Trophoblast cell (in vitro differentiated cells and primary cell): Measurements from ENCODE around the gene XYLT1.

Experiments
- DNase-seq, 2 donors: peaks; one replicate each; pipeline ENCODE4 v3.0.0-alpha.2; 2016
- H2AFZ ChIP-seq: 2 replicates; pipeline ENCODE4 v1.6.1; 2013; ENCODE audit warnings: low read length, moderate library complexity, mild to moderate bottlenecking; ENCODE audit not compliant: insufficient read depth, poor library complexity
- H2AK5ac ChIP-seq: 2 replicates; pipeline ENCODE4 v1.6.1; 2013; ENCODE audit warnings: mild to moderate bottlenecking, low read length
- H2BK120ac ChIP-seq: 2 replicates; pipeline ENCODE4 v1.6.1; 2013; ENCODE audit warnings: low read length, mild to moderate bottlenecking, moderate library complexity; ENCODE audit not compliant: insufficient read depth, poor library complexity
- H2BK12ac ChIP-seq: 2 replicates; pipeline ENCODE4 v1.6.1; 2013; ENCODE audit warnings: mild to moderate bottlenecking, low read length, moderate library complexity
- H2BK5ac ChIP-seq: 2 replicates; pipeline ENCODE4 v1.6.1; 2013; ENCODE audit warnings: low read length, low read depth, moderate library complexity, mild to moderate bottlenecking; ENCODE audit not compliant: poor library complexity
- H3K14ac ChIP-seq: 2 replicates; pipeline ENCODE4 v1.6.1; 2013; ENCODE audit warnings: mild to moderate bottlenecking, low read length
- H3K18ac ChIP-seq: 2 replicates; pipeline ENCODE4 v1.6.1; 2013; ENCODE audit warnings: mild to moderate bottlenecking, low read length
- H3K23ac ChIP-seq: 2 replicates; pipeline ENCODE4 v1.6.1; 2013; ENCODE audit warnings: low read length
- H3K27ac ChIP-seq: 2 replicates; pipeline ENCODE4 v1.5.1; 2013; ENCODE audit warnings: low read depth, mild to moderate bottlenecking, inconsistent platforms, low read length, moderate library complexity
- H3K27me3 ChIP-seq: 2 replicates; pipeline ENCODE4 v1.6.1; 2013; ENCODE audit warnings: inconsistent platforms, mild to moderate bottlenecking, low read length, moderate library complexity; ENCODE audit not compliant: insufficient read depth
- H3K36me3 ChIP-seq, 2 experiments: 1 replicate in 1 of 2; 2 replicates in 1 of 2; pipeline ENCODE4 v1.6.1; 2013; ENCODE audit warnings: low read length in 2 of 2, mild to moderate bottlenecking in 2 of 2, moderate library complexity in 1 of 2; ENCODE audit not compliant: insufficient read depth in 2 of 2, control insufficient read depth in 1 of 2
- H3K4ac ChIP-seq: 2 replicates; pipeline ENCODE4 v1.6.1; 2013; ENCODE audit warnings: low read depth, mild to moderate bottlenecking, low read length, moderate library complexity
- H3K4me1 ChIP-seq, 2 experiments: 1 replicate in 1 of 2; 2 replicates in 1 of 2; pipeline ENCODE4 v1.6.1; 2013; ENCODE audit warnings: low read length in 2 of 2, mild to moderate bottlenecking in 2 of 2, moderate library complexity in 1 of 2; ENCODE audit not compliant: insufficient read depth in 2 of 2, control insufficient read depth in 1 of 2
- H3K4me2 ChIP-seq: 2 replicates; pipeline ENCODE4 v1.6.1; 2013; ENCODE audit warnings: inconsistent platforms, mild to moderate bottlenecking, low read length, moderate library complexity
- H3K4me3 ChIP-seq: 2 replicates; pipeline ENCODE4 v1.5.1; 2013; ENCODE audit warnings: mild to moderate bottlenecking, low read depth, low read length, inconsistent platforms
- H3K79me1 ChIP-seq: one replicate; pipeline ENCODE4 v1.6.1; 2013; ENCODE audit warnings: low read length
- H3K79me2 ChIP-seq: 2 replicates; pipeline ENCODE4 v1.6.1; 2013; ENCODE audit warnings: low read length, mild to moderate bottlenecking; ENCODE audit not compliant: control insufficient read depth, insufficient read depth, poor library complexity
- H3K9ac ChIP-seq: 2 replicates; pipeline ENCODE4 v1.6.1; 2013; ENCODE audit warnings: mild to moderate bottlenecking, low read length
- H3K9me3 ChIP-seq: 2 replicates; pipeline ENCODE4 v1.6.1; 2013; ENCODE audit warnings: low read depth, mild to moderate bottlenecking, control low read depth, inconsistent platforms, low read length; ENCODE audit not compliant: insufficient read depth
- H4K12ac ChIP-seq: 2 replicates; pipeline ENCODE4 v1.6.1; 2013; ENCODE audit warnings: low read depth, mild to moderate bottlenecking, low read length, moderate library complexity
- H4K8ac ChIP-seq: 2 replicates; pipeline ENCODE4 v1.6.1; 2013; ENCODE audit warnings: low read depth, mild to moderate bottlenecking, low read length, moderate library complexity
- H4K91ac ChIP-seq: one replicate; pipeline ENCODE4 v1.6.1; 2013; ENCODE audit warnings: low read depth, mild to moderate bottlenecking, low read length, moderate library complexity
- WGBS: extraction: QIAGEN DNeasy Blood & Tissue Kit; methylation state at CpG from one replicate; pipeline ENCODE4 v1.1.7; 2013; ENCODE audit warnings: missing lambda C conversion rate; ENCODE audit not compliant: insufficient read length, insufficient coverage; ENCODE audit errors: extremely low coverage; 5-methylcytosine and 5-hydroxymethylcytosine counted together

XYLT1 gene

DNA sequence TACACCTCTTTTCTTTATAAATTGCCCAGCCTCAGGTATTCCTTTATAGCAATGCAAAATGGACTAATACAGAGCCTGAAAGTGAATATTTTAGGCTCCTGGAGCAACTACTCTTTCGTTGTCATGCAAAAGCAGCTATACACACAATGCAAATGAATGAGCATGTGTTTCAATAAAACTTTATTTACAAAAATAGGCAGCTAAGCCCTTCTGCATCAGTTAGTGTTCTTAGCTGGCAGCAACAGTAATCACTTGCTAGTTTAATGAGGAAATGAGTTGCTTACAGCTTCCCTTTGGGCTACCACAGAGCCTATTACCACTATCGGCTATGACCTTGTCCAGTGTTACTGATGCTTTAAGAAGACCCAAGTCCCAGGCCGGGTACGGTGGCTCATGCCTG is 402.9 kb downstream of the XYLT1 start:
- H2BK12ac ChIP-seq, result no peak overlapping the region
- no peak overlapping the region for H3K23ac ChIP-seq
- no peak overlapping the region for H3K14ac ChIP-seq
- no peak overlapping the region for H3K9ac ChIP-seq
- H3K4me2 ChIP-seq, result no peak overlapping the region
- no peaks in the 10 kb centered on the region for H3K79me1 ChIP-seq
- no peak for DNase-seq
- no peak overlapping the region for H4K91ac ChIP-seq
- H2BK120ac ChIP-seq, result no peak overlapping the region
- no peaks in the 10 kb centered on the region for H3K79me2 ChIP-seq
- no peak overlapping the region for H4K12ac ChIP-seq
- no peaks in the 10 kb centered on the region for H3K36me3 ChIP-seq
- WGBS, result no CpG with 5 or more reads among the region's 4 CpGs
- no peak overlapping the region for H3K18ac ChIP-seq
- H2AK5ac ChIP-seq, result no peak overlapping the region
- H2BK5ac ChIP-seq, result no peak overlapping the region
- no peaks in the 10 kb centered on the region for H3K27me3 ChIP-seq
- no peak overlapping the region for H2AFZ ChIP-seq
- no peaks in the 10 kb centered on the region for H3K9me3 ChIP-seq
- H4K8ac ChIP-seq, result no peak overlapping the region
- H3K4me3 ChIP-seq, result no peak overlapping the region
- H3K27ac ChIP-seq, result no peak overlapping the region
- H3K4ac ChIP-seq, result no peak overlapping the region
- no peaks in the 10 kb centered on the region for H3K4me1 ChIP-seq

DNA sequence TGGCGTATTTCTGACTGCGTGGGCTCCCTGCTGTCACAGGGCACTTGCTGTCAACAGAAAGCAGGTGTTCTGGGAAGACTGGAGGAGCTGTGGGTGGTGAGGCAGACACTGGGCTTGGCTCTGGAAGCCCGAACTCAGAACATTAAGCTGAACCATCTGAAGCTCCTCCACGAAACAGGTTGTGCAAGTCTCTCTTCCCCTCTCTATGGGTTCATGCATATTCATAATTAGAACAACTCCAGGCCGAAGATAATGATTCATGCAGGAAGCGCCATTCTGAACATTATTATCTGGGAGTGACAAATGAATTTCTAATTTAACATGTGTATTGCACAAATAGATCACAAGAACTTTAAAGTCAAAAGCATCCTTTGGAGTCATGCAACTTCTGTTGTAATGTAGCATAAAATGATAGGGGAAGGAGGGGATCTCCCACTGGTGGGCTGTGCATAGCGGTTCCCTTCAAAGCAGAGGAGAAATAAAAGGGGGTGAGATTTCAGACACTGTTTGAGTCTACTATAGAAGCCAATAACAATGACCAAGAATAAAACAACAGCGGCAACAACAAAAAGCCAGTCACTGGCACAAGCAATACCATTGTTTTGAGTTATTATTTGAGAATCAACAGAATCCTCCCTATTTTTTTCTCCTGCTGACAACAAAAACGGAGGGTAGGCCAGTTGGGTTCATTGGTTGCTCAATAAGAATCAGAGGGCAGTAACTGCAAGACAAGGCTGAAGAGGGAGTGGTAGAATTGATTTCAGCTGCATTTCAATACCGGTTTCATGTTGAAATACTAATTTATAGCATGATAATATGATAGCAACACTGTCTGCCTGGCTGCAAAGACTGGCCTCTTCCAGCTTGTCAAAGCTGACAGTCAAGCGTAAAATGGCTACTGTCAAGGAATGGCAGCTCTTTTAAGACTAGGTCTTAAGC is 407.3 kb downstream of the XYLT1 start:
- H2BK5ac ChIP-seq, result no peak overlapping the region
- no peak overlapping the region for H3K9ac ChIP-seq
- no peak overlapping the region for H4K8ac ChIP-seq
- no peaks in the 10 kb centered on the region for H3K27me3 ChIP-seq
- H3K36me3 ChIP-seq, result no peaks in the 10 kb centered on the region
- H3K27ac ChIP-seq, result no peak overlapping the region
- DNase-seq, result no peak
- H4K12ac ChIP-seq, result no peak overlapping the region
- no peak overlapping the region for H3K4me2 ChIP-seq
- H3K14ac ChIP-seq, result no peak overlapping the region
- no peaks in the 10 kb centered on the region for H3K4me1 ChIP-seq
- H3K79me2 ChIP-seq, result no peaks in the 10 kb centered on the region
- no CpG with 5 or more reads among the region's 11 CpGs for WGBS
- H3K4ac ChIP-seq, result no peak overlapping the region
- H2BK12ac ChIP-seq, result no peak overlapping the region
- no peaks in the 10 kb centered on the region for H3K79me1 ChIP-seq
- H2AFZ ChIP-seq, result no peak overlapping the region
- H3K18ac ChIP-seq, result no peak overlapping the region
- H2AK5ac ChIP-seq, result no peak overlapping the region
- H3K9me3 ChIP-seq, result no peaks in the 10 kb centered on the region
- no peak overlapping the region for H3K23ac ChIP-seq
- H3K4me3 ChIP-seq, result no peak overlapping the region
- no peak overlapping the region for H4K91ac ChIP-seq
- H2BK120ac ChIP-seq, result no peak overlapping the region

DNA sequence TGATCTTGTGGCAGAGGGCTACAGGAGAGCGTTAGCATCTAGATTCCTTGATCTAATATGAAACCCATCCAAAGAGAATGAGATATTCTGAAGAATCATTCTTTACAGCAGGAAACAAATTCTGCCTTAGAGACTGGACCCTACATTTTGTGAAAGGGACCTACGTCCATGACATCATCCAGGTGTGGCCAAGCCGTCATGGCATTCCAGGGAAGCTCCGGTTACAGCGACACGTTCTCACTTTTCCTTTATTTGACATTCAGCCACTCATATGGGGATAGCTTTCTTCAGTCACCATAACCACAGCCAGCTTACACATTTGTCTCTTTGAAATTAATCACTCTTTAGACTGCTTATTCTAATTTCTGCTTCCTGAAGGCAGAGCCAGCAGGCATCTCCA is 408.1 kb downstream of the XYLT1 start:
- no peak overlapping the region for H3K4me3 ChIP-seq
- H3K9ac ChIP-seq, result no peak overlapping the region
- no peak overlapping the region for H3K4ac ChIP-seq
- no peak overlapping the region for H3K23ac ChIP-seq
- no peak overlapping the region for H2BK12ac ChIP-seq
- no peak overlapping the region for H2BK5ac ChIP-seq
- no peak overlapping the region for H4K8ac ChIP-seq
- H3K9me3 ChIP-seq, result no peaks in the 10 kb centered on the region
- H4K91ac ChIP-seq, result no peak overlapping the region
- H3K27ac ChIP-seq, result no peak overlapping the region
- H2AFZ ChIP-seq, result no peak overlapping the region
- no peak overlapping the region for H3K14ac ChIP-seq
- H3K4me1 ChIP-seq, result no peaks in the 10 kb centered on the region
- H4K12ac ChIP-seq, result no peak overlapping the region
- H3K79me2 ChIP-seq, result no peaks in the 10 kb centered on the region
- H3K18ac ChIP-seq, result no peak overlapping the region
- H3K4me2 ChIP-seq, result no peak overlapping the region
- H3K79me1 ChIP-seq, result no peaks in the 10 kb centered on the region
- H3K27me3 ChIP-seq, result no peaks in the 10 kb centered on the region
- no CpG with 5 or more reads among the region's 6 CpGs for WGBS
- H2BK120ac ChIP-seq, result no peak overlapping the region
- no peak overlapping the region for H2AK5ac ChIP-seq
- no peak for DNase-seq
- no peaks in the 10 kb centered on the region for H3K36me3 ChIP-seq

DNA sequence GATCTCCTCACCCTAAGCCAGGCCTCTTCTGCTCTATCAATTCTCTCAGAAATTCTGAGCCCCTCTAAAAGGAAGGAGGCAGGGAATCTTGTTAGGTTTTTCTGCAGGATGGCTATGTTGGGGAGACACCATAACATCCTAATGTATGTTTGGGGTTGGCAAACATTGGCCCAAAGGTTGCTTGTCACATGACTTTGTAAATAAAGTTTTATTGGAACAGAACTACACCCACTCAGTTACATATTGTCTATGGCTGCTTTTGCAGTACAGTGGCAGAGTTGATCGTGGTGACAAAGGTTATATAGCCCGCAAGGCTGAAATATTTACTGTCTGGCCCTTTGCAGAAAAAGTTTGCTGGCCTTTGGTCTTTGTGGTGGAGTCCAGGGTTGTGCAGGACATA is 409.4 kb downstream of the XYLT1 start:
- no peak overlapping the region for H2AK5ac ChIP-seq
- H2BK120ac ChIP-seq, result no peak overlapping the region
- H3K27ac ChIP-seq, result no peak overlapping the region

More for the DNA sequence above, 409.4 kb downstream of the XYLT1 start:
- no peak overlapping the region for H3K9ac ChIP-seq
- WGBS, result no CpG with 5 or more reads among the region's 2 CpGs
- no peaks in the 10 kb centered on the region for H3K79me2 ChIP-seq
- H3K18ac ChIP-seq, result no peak overlapping the region
- H3K23ac ChIP-seq, result no peak overlapping the region
- H4K12ac ChIP-seq, result no peak overlapping the region
- H4K91ac ChIP-seq, result no peak overlapping the region
- H4K8ac ChIP-seq, result no peak overlapping the region
- no peak overlapping the region for H2AFZ ChIP-seq
- no peak overlapping the region for H3K4ac ChIP-seq
- H3K79me1 ChIP-seq, result no peaks in the 10 kb centered on the region
- no peaks in the 10 kb centered on the region for H3K9me3 ChIP-seq
- H3K4me2 ChIP-seq, result no peak overlapping the region
- H3K4me3 ChIP-seq, result no peak overlapping the region
- H3K14ac ChIP-seq, result no peak overlapping the region
- no peak overlapping the region for H2BK12ac ChIP-seq
- no peak for DNase-seq
- H3K36me3 ChIP-seq, result no peaks in the 10 kb centered on the region
- H2BK5ac ChIP-seq, result no peak overlapping the region
- no peaks in the 10 kb centered on the region for H3K4me1 ChIP-seq
- no peaks in the 10 kb centered on the region for H3K27me3 ChIP-seq
